Small intestine (tissue), 16 donors: ENCODE results near the gene KLF14. TPM values are rescaled to one million over a fixed set of nuclear protein-coding genes. Genes with fewer than 3 reads are reported as not detected.
"Not testable (repeated sequence)": the region's sequence is repeated elsewhere in the genome, so short reads cannot be mapped to it uniquely, and the experiment has no call there.

ENCODE experiments used
- DNase-seq, 2 donors: peaks; one replicate each; pipeline versions ENCODE4 v3.0.0 to v3.0.0-alpha.2; 2013
- FAIRE-seq: peaks from 2 replicates; lab custom pipeline; 2012; peaks lifted over from hg19 to GRCh38; lab: Jason Lieb, UNC
- H3K27ac ChIP-seq, 3 donors: one replicate each; pipeline ENCODE4 v1.5.1; 2013; ENCODE audit warnings: low read length in 2 of 3, mild to moderate bottlenecking in 2 of 3, control low read depth in 1 of 3, inconsistent platforms in 1 of 3, low read depth in 1 of 3, moderate library complexity in 1 of 3
- H3K27me3 ChIP-seq, 3 donors: one replicate each; pipeline ENCODE4 v1.6.1; 2013; ENCODE audit warnings: low read length in 3 of 3, inconsistent platforms in 1 of 3; ENCODE audit not compliant: control insufficient read depth in 3 of 3, insufficient read depth in 3 of 3
- H3K36me3 ChIP-seq, 3 donors: one replicate each; pipeline ENCODE4 v1.6.1; 2013; ENCODE audit warnings: low read length in 3 of 3, inconsistent platforms in 1 of 3, low read depth in 1 of 3, mild to moderate bottlenecking in 1 of 3, moderate library complexity in 1 of 3; ENCODE audit not compliant: control insufficient read depth in 3 of 3, insufficient read depth in 2 of 3
- H3K4me1 ChIP-seq, 3 donors: one replicate each; pipeline ENCODE4 v1.6.1; 2013; ENCODE audit warnings: low read length in 2 of 3, inconsistent platforms in 1 of 3, low read depth in 1 of 3, mild to moderate bottlenecking in 1 of 3, moderate library complexity in 1 of 3; ENCODE audit not compliant: control insufficient read depth in 3 of 3, insufficient read depth in 2 of 3
- H3K4me3 ChIP-seq, 3 donors: one replicate each; pipeline ENCODE4 v1.5.1; 2013; ENCODE audit warnings: low read length in 3 of 3, control low read depth in 1 of 3, inconsistent platforms in 1 of 3, low read depth in 1 of 3, mild to moderate bottlenecking in 1 of 3, moderate library complexity in 1 of 3
- H3K9me3 ChIP-seq, 2 donors: one replicate each; pipeline ENCODE4 v1.6.1; 2013; ENCODE audit warnings: low read depth in 1 of 2, low read length in 1 of 2; ENCODE audit not compliant: control insufficient read depth in 2 of 2, insufficient read depth in 1 of 2
- WGBS, 3 donors: extraction: QIAGEN DNeasy Blood & Tissue Kit; methylation state at CpG; one replicate each; pipeline ENCODE4 v1.1.7; 2013; 5-methylcytosine and 5-hydroxymethylcytosine counted together
- long read RNA-seq, 10 donors: transcript quantifications; one replicate each; lab custom pipeline, GENCODE V29; 2026
- polyA plus RNA-seq, 4 donors: library from polyadenylated mRNA; stranded (reverse) in 3 of 4; unstranded in 1 of 4; fragments of 200-250 nt in 3 of 4; fragments of 120-200 nt in 1 of 4; gene quantifications; one replicate each; pipeline versions ENCODE4 v1.2.1 to v1.2.3, GENCODE V29; 2013
- donor health status: healthy with polysubstance abuse.
- donor health status: control.
- donor health status: control.
- donor health status: Bipolar disorder and iron deficiency.
- donor health status: healthy.

KLF14 gene
- under 1 TPM in 1 of 4 donors, not detected in 3; 0.04 TPM for polyA plus RNA-seq
- long read RNA-seq, donor 1, partial matches to known transcripts = 0 of 1 reads
- long read RNA-seq, donor 1, other reads (novel, unspliced or antisense) = 0 of 1 reads
- long read RNA-seq, donor 2 = 0 reads
- long read RNA-seq, donor 3 = 0 reads
- long read RNA-seq, donor 4 = 0 reads
- long read RNA-seq, donor 5 = 0 reads
- long read RNA-seq, donor 6 = 0 reads
- long read RNA-seq, donor 7 = 0 reads
- long read RNA-seq, donor 8, partial matches to known transcripts = 0 of 1 reads
- long read RNA-seq, donor 8, other reads (novel, unspliced or antisense) = 0 of 1 reads
- long read RNA-seq, donor 9 = 0 reads
- long read RNA-seq, donor 10, partial matches to known transcripts = 0 of 1 reads
- long read RNA-seq, donor 10, other reads (novel, unspliced or antisense) = 0 of 1 reads

GRCh38 chr7:130733931-130734814 lies at the start of gene KLF14:
KLF14 (minus strand) TSS chr7:130734207; CDS start chr7:130734033, 174 bp downstream.
- H3K4me3 ChIP-seq = peak within 1 kb of the TSS; percentile 41 to 68 (median 42)
- DNase-seq = peak; percentile 16 to 74
- H3K36me3 ChIP-seq = no peaks in the 10 kb centered on the region
- H3K4me1 ChIP-seq = no peaks in the 10 kb centered on the region
- H3K27ac ChIP-seq = no peak within 1 kb of the TSS
- H3K9me3 ChIP-seq = peaks cover 0 to 27% of the 10 kb centered on the region in 2 donors
- no peak for FAIRE-seq
- 1 to 3% (median 2%) methylated on average over 42 to 100 of the region's 100 CpGs for WGBS, 3 donors
- peaks cover 5 to 50% (median 33%) of the 10 kb centered on the region in 3 donors for H3K27me3 ChIP-seq

GRCh38 chr7:130781346-130781745 lies 47.3 kb upstream of the KLF14 start:
- H3K27me3 ChIP-seq = peaks cover 0 to 3% (median 0%) of the 10 kb centered on the region in 3 donors
- H3K9me3 ChIP-seq = peaks cover 0 to 1% of the 10 kb centered on the region in 2 donors
- H3K4me1 ChIP-seq = no peaks in the 10 kb centered on the region
- no peak overlapping the region for H3K4me3 ChIP-seq
- H3K27ac ChIP-seq = no peak overlapping the region
- FAIRE-seq (no peak), DNase-seq (no peak)
- H3K36me3 ChIP-seq = no peaks in the 10 kb centered on the region

- no peak for DNase-seq
- H3K4me1 ChIP-seq = no peaks in the 10 kb centered on the region
- no peak overlapping the region for H3K27ac ChIP-seq
- H3K4me3 ChIP-seq = no peak overlapping the region
- FAIRE-seq = no peak
- H3K36me3 ChIP-seq = no peaks in the 10 kb centered on the region
- H3K9me3 ChIP-seq = peaks cover 1 to 2% of the 10 kb centered on the region in 2 donors
- 78 to 85% (median 80%) methylated on average over 2 of the region's 2 CpGs for WGBS, 3 donors
- H3K27me3 ChIP-seq = peaks cover 0 to 4% (median 0%) of the 10 kb centered on the region in 3 donors
Measured at GRCh38 chr7:130777426-130777825, 43.4 kb upstream of the KLF14 start.

DNA sequence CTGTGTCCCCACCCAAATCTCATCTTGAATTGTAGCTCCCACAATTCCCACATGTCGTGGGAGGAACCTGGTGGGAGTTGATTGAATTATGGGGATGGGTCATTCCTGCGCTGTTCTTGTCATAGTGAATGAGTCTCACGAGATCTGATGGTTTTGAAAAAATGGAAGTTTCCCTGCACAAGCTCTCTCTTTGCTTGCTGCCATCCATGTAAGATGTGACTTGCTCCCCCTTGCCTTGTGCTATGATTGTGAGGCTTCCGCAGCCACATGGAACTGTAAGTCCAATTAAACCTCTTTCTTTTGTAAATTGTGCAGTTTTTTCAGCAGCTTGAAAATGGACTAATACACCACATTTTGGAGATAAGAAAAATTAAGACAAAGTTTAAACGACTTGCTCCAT lies 38.4 kb upstream of the KLF14 start:
- H3K36me3 ChIP-seq, H3K27ac ChIP-seq, DNase-seq, H3K4me3 ChIP-seq, H3K4me1 ChIP-seq, FAIRE-seq, H3K27me3 ChIP-seq: not testable (repeated sequence)
- peaks cover 0 to 11% of the 10 kb centered on the region in 2 donors for H3K9me3 ChIP-seq
- WGBS, 3 donors = 87 to 91% (median 88%) methylated on average over 5 of the region's 5 CpGs

GRCh38 chr7:130768854-130769253 lies 34.8 kb upstream of the KLF14 start:
- H3K36me3 ChIP-seq = no peaks in the 10 kb centered on the region
- H3K4me1 ChIP-seq = no peaks in the 10 kb centered on the region
- no peak for FAIRE-seq
- H3K9me3 ChIP-seq = peaks cover 0 to 14% of the 10 kb centered on the region in 2 donors
- no peak for DNase-seq
- H3K27ac ChIP-seq = no peak overlapping the region
- no peaks in the 10 kb centered on the region for H3K27me3 ChIP-seq
- no peak overlapping the region for H3K4me3 ChIP-seq
- 96 to 100% (median 98%) methylated on average over 1 of the region's 1 CpG for WGBS, 3 donors

- WGBS, 3 donors = 72 to 95% (median 87%) methylated on average over 4 of the region's 4 CpGs
- not testable (repeated sequence) for H3K36me3 ChIP-seq, H3K4me1 ChIP-seq, FAIRE-seq, H3K27me3 ChIP-seq, H3K9me3 ChIP-seq, H3K4me3 ChIP-seq, H3K27ac ChIP-seq, DNase-seq
Measured at GRCh38 chr7:130764569-130764968, 30.6 kb upstream of the KLF14 start.

DNA sequence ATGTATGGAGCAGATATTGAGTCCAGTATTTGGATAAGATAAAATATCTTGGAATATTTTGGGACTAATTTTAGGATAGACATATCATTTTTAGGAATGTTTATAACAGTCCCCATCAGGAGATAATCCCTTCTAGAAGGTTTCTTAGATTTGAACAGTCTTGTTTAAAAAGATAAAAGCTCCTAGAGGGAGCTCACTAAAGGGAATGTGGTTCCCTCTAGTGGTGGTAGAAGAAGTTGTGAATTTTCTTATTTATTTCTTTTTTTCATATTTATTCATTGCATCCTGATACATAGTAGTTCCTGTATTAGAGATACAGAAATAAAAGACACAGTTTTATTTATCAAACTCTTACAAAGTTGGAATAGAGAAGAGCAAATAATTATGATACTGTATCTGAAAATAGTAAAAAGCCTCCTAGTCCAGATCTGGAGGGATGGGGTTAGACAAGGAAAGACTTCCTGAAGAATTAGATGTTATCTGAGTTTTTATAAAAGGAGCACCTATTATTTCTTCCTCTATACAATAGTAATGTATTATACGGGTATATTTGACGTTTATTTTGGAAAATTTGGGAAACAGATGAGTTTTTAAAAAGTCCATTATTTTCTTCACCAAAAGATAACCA lies 24.5 kb upstream of the KLF14 start:
- peak; percentile 39 for FAIRE-seq
- Histone ChIP-seq H3K27ac (no peak overlapping the region), H3K4me3 (no peak overlapping the region), H3K27me3 (no peaks in the 10 kb centered on the region), H3K36me3 (no peaks in the 10 kb centered on the region), H3K9me3 (no peaks in the 10 kb centered on the region), H3K4me1 (no peaks in the 10 kb centered on the region)
- DNase-seq = peak; percentile 44 to 63
- 1 to 3% (median 3%) methylated on average over 2 of the region's 2 CpGs for WGBS, 3 donors

DNA sequence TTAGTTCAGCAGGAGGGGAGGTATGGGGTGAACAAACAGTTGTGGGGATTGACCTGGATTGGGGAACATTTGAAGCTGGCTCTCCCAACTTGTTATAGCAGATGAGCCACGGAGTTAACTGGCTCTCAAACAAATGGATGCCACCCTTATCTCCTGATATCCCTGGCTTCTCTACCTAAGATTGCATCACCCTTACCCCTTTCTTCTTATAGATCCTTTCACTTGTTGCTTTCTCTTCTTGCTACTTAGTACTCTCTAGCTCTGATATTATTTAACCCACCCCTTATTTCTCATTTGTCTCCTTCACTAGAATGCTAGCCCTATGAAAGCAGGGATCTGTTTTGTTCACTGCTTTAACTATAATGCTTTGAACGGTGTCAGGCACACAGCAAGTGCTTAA lies 22.3 kb upstream of the KLF14 start:
- Histone ChIP-seq H3K27ac (no peak overlapping the region), H3K4me3 (no peak overlapping the region), H3K9me3 (no peaks in the 10 kb centered on the region), H3K36me3 (no peaks in the 10 kb centered on the region), H3K4me1 (no peaks in the 10 kb centered on the region), H3K27me3 (no peaks in the 10 kb centered on the region)
- no peak for FAIRE-seq
- WGBS, 3 donors = 53 to 75% (median 59%) methylated on average over 2 of the region's 2 CpGs
- no peak for DNase-seq
